ENCODE measurements around the gene RPL10. TPM values are rescaled to one million over a fixed set of nuclear protein-coding genes. Genes with fewer than 3 reads are reported as not detected.

The RPL10 gene
- total RNA-seq, 2 experiments from 2014 or later, result 5,036 to 5,204 TPM

- no peaks in the 10 kb centered on the region for H3K9me3 Mint-ChIP-seq
- peak within 1 kb of the TSS; percentile 80 for H3K27ac Mint-ChIP-seq
- CTCF ChIA-PET, result interaction anchor here (0.8 to 2.1 kb wide), 3 partner anchors 29 to 99 kb away, joined by 3 to 7 read pairs (median 3); partner anchors contain the start of gene FLNA
- peaks cover 29% of the 10 kb centered on the region for H3K4me1 ChIP-seq (ENCODE audit: insufficient read depth, low read length)
- no peaks in the 10 kb centered on the region for H3K27me3 ChIP-seq (ENCODE audit: control insufficient read depth in 1 of 2, insufficient read depth in 2 of 2, low read length in 2 of 2)
- intact Hi-C loops (cut with DNase I, micrococcal nuclease), result loop anchor here in 1 of 2 experiments (1.0 kb wide), 1 partner anchor 16 kb away; no protein-coding TSS in a partner anchor
- H3K27ac ChIP-seq (ENCODE audit: low read depth in 1 of 2, low read length in 2 of 2), result peak within 1 kb of the TSS; percentile 58 to 70
- POLR2A ChIA-PET, result interaction anchor here (0.7 to 2.4 kb wide), 11 partner anchors 13 to 500 kb away, joined by 3 to 16 read pairs (median 6); partner anchors contain the start of genes FAM50A, RPL10, SLC10A3 and TAFAZZIN
- H3K36me3 ChIP-seq (ENCODE audit: insufficient read depth, low read length), result peaks cover 19% of the 10 kb centered on the region
- DNase-seq, result peak; percentile 77 to 94 (median 84)
- no peak for TF ChIP-seq CTCF (IDR thresholded peaks at IDR 0.05)
- peaks cover 30% of the 10 kb centered on the region for H3K4me1 Mint-ChIP-seq (ENCODE audit: low read depth)
- peak within 1 kb of the TSS; percentile 90 for H3K4me3 Mint-ChIP-seq
- H3K36me3 Mint-ChIP-seq (ENCODE audit: low read depth), result peaks cover 15% of the 10 kb centered on the region
- peak; percentile 96 for ATAC-seq (ENCODE audit: poor library complexity)
- peak within 1 kb of the TSS; percentile 68 for H3K4me3 ChIP-seq (ENCODE audit: low read length)
- no peaks in the 10 kb centered on the region for H3K9me3 ChIP-seq (ENCODE audit: control insufficient read depth in 1 of 2, insufficient read depth in 1 of 2, low read length in 2 of 2)
- H3K27me3 Mint-ChIP-seq, result no peaks in the 10 kb centered on the region
Observed at GRCh38 chrX:154428176-154429171, 30.3 kb downstream of the RPL10 start, which contains the start of gene ATP6AP1. TSS of gene ATP6AP1 (plus strand) at chrX:154428677. CDS start at chrX:154428693, 16 bp downstream.

- Mint-ChIP-seq H3K4me1 (ENCODE audit: low read depth) (peaks cover 30% of the 10 kb centered on the region), H3K9me3 (no peaks in the 10 kb centered on the region), H3K27me3 (no peaks in the 10 kb centered on the region), H3K4me3 (peak overlapping the region; percentile 90), H3K27ac (peak overlapping the region; percentile 80), H3K36me3 (ENCODE audit: low read depth) (peaks cover 17% of the 10 kb centered on the region)
- Histone ChIP-seq H3K36me3 (ENCODE audit: insufficient read depth, low read length) (peaks cover 29% of the 10 kb centered on the region), H3K4me1 (ENCODE audit: insufficient read depth, low read length) (peaks cover 29% of the 10 kb centered on the region), H3K9me3 (ENCODE audit: control insufficient read depth in 1 of 2, insufficient read depth in 1 of 2, low read length in 2 of 2) (no peaks in the 10 kb centered on the region), H3K27me3 (ENCODE audit: control insufficient read depth in 1 of 2, insufficient read depth in 2 of 2, low read length in 2 of 2) (no peaks in the 10 kb centered on the region), H3K4me3 (ENCODE audit: low read length) (peak overlapping the region; percentile 68), H3K27ac (ENCODE audit: low read depth in 1 of 2, low read length in 2 of 2) (no peak overlapping the region)
- intact Hi-C loops (cut with DNase I, micrococcal nuclease), result loop anchor here in 1 of 2 experiments (10.0 kb wide), 1 partner anchor 55 kb away; the partner anchor contains the start of gene UBL4A
- DNase-seq (no peak), ATAC-seq (ENCODE audit: poor library complexity) (no peak)
- POLR2A ChIA-PET, result interaction anchor here (1.2 to 1.9 kb wide), 5 partner anchors 12 to 56 kb away, joined by 3 to 12 read pairs (median 7); partner anchors contain the start of genes FAM50A, RPL10 and UBL4A
- CTCF ChIA-PET, result interaction anchor here (2.1 kb wide), 1 partner anchor 56 kb away, joined by 7 read pairs; the partner anchor contains the start of gene FLNA
- TF ChIP-seq CTCF (IDR thresholded peaks at IDR 0.05), result no peak
Observed at GRCh38 chrX:154429711-154430110, 31.5 kb downstream of the RPL10 start.

GRCh38 chrX:154430479-154430878, 32.3 kb downstream of the RPL10 start:
- Histone ChIP-seq H3K27me3 (ENCODE audit: control insufficient read depth in 1 of 2, insufficient read depth in 2 of 2, low read length in 2 of 2) (no peaks in the 10 kb centered on the region), H3K9me3 (ENCODE audit: control insufficient read depth in 1 of 2, insufficient read depth in 1 of 2, low read length in 2 of 2) (no peaks in the 10 kb centered on the region), H3K4me3 (ENCODE audit: low read length) (no peak overlapping the region), H3K36me3 (ENCODE audit: insufficient read depth, low read length) (peaks cover 32% of the 10 kb centered on the region), H3K27ac (ENCODE audit: low read depth in 1 of 2, low read length in 2 of 2) (no peak overlapping the region), H3K4me1 (ENCODE audit: insufficient read depth, low read length) (peaks cover 29% of the 10 kb centered on the region)
- no peak for TF ChIP-seq CTCF (IDR thresholded peaks at IDR 0.05)
- ChIA-PET POLR2A (no interaction called here), CTCF (no interaction called here)
- Mint-ChIP-seq H3K36me3 (ENCODE audit: low read depth) (peaks cover 23% of the 10 kb centered on the region), H3K4me1 (ENCODE audit: low read depth) (peaks cover 30% of the 10 kb centered on the region), H3K4me3 (peak overlapping the region; percentile 27), H3K27me3 (no peaks in the 10 kb centered on the region), H3K27ac (peak overlapping the region; percentile 80), H3K9me3 (no peaks in the 10 kb centered on the region)
- DNase-seq (no peak), ATAC-seq (ENCODE audit: poor library complexity) (no peak)
- intact Hi-C loops (cut with DNase I, micrococcal nuclease), result loop anchor here in 1 of 2 experiments (10.0 kb wide), 1 partner anchor 54 kb away; the partner anchor contains the start of gene UBL4A
